ENCODE results near the gene ERI3. TPM values are rescaled to one million over a fixed set of nuclear protein-coding genes. Genes with fewer than 3 reads are reported as not detected.

Gene ERI3
- total and polyA plus RNA-seq, 9 of the 15 experiments (the other 6 are each of a cell fraction or from before 2014, with no cell fraction given), result 47.8 to 93.4 (median 67.2) TPM

DNA sequence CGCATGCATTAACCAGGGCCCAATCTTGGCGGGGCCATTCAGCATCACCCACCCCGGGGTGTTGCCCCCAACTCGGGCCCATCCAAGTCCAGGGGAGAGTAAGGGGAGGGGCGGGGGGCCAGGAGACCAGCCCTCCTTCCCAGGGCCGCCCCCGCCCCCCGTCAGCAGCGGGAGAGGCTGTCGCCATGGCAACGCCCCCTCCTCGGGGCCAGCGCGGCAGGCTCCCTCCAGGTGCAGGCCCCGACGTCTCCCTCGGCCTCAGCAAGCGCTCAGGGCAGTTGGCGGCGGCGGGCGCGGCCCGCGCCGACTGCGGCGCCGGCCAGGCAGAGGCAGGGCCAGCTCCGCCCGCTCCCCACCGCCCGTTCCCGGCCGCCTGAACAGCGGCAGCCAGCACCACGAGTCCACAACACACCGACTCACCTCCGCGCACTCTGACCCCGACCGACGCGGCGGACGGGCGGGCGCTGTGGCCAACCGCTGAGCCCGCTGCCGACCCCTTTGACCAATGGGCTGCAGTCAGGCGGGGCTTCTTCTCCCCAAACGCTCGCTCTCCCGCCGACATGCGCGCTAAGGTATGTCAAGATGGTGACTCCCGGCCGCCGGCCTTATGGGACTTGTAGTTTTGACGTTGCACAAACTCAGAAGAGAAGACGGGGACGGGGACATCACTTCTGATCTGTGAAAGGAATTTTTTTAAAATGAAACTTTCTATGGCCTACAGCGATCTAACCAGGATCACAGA, at the start of gene ERI3 (continued):
- TF ChIP-seq, protein P1, sequence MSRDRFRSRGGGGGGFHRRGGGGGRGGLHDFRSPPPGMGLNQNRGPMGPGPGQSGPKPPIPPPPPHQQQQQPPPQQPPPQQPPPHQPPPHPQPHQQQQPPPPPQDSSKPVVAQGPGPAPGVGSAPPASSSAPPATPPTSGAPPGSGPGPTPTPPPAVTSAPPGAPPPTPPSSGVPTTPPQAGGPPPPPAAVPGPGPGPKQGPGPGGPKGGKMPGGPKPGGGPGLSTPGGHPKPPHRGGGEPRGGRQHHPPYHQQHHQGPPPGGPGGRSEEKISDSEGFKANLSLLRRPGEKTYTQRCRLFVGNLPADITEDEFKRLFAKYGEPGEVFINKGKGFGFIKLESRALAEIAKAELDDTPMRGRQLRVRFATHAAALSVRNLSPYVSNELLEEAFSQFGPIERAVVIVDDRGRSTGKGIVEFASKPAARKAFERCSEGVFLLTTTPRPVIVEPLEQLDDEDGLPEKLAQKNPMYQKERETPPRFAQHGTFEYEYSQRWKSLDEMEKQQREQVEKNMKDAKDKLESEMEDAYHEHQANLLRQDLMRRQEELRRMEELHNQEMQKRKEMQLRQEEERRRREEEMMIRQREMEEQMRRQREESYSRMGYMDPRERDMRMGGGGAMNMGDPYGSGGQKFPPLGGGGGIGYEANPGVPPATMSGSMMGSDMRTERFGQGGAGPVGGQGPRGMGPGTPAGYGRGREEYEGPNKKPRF (IDR thresholded peaks at IDR 0.05; ENCODE audit: low read depth, low read length), result no peak
- TF ChIP-seq NEUROD1 (IDR thresholded peaks at IDR 0.05; ENCODE audit: borderline replicate concordance, low read depth, low read length, partially characterized antibody), result peak; percentile 95
- TF ChIP-seq SIN3B (IDR thresholded peaks at IDR 0.05; ENCODE audit: low read depth), result peak; percentile 86
- TF ChIP-seq BHLHE40 (IDR thresholded peaks at IDR 0.05; ENCODE audit: low read length), result peak; percentile 25; the same call in 1 of the 2 replicates
- TF ChIP-seq, protein P2, sequence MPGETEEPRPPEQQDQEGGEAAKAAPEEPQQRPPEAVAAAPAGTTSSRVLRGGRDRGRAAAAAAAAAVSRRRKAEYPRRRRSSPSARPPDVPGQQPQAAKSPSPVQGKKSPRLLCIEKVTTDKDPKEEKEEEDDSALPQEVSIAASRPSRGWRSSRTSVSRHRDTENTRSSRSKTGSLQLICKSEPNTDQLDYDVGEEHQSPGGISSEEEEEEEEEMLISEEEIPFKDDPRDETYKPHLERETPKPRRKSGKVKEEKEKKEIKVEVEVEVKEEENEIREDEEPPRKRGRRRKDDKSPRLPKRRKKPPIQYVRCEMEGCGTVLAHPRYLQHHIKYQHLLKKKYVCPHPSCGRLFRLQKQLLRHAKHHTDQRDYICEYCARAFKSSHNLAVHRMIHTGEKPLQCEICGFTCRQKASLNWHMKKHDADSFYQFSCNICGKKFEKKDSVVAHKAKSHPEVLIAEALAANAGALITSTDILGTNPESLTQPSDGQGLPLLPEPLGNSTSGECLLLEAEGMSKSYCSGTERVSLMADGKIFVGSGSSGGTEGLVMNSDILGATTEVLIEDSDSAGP (CRISPR knock-in tag; IDR thresholded peaks at IDR 0.05), result no peak
- no peak for TF ChIP-seq RBM39 (optimal IDR thresholded peaks at IDR 0.05; ENCODE audit: low read depth, low read length)
- TF ChIP-seq CBX1 (IDR thresholded peaks at IDR 0.05; ENCODE audit: low read depth), result peak; percentile 59; the same call in 1 of the 2 replicates
- no peak for TF ChIP-seq GATA2 (CRISPR knock-in tag; IDR thresholded peaks at IDR 0.05)
- peak; percentile 90; the same call in 1 of the 2 replicates for TF ChIP-seq PHF8 (IDR thresholded peaks at IDR 0.05; ENCODE audit: borderline replicate concordance, low read length)
- peak; percentile 72 for TF ChIP-seq TBP (optimal IDR thresholded peaks at IDR 0.05; ENCODE audit: low read depth, low read length)
- TF ChIP-seq, protein P3, sequence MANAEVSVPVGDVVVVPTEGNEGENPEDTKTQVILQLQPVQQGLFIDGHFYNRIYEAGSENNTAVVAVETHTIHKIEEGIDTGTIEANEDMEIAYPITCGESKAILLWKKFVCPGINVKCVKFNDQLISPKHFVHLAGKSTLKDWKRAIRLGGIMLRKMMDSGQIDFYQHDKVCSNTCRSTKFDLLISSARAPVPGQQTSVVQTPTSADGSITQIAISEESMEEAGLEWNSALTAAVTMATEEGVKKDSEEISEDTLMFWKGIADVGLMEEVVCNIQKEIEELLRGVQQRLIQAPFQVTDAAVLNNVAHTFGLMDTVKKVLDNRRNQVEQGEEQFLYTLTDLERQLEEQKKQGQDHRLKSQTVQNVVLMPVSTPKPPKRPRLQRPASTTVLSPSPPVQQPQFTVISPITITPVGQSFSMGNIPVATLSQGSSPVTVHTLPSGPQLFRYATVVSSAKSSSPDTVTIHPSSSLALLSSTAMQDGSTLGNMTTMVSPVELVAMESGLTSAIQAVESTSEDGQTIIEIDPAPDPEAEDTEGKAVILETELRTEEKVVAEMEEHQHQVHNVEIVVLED (CRISPR knock-in tag; IDR thresholded peaks at IDR 0.05), result peak; percentile 47; the same call in 1 of the 2 replicates
- 0 out of 2 replicates have a peak, but pooled peaks have one; percentile 55 for TF ChIP-seq POLR2A (conservative IDR thresholded peaks at IDR 0.05)
- peak; percentile 89 for TF ChIP-seq NFYB (IDR thresholded peaks at IDR 0.05; ENCODE audit: extremely low read depth, insufficient read length)
- no peak for TF ChIP-seq HMG20B (CRISPR knock-in tag; IDR thresholded peaks at IDR 0.05)
- no peak for TF ChIP-seq BCOR (IDR thresholded peaks at IDR 0.05)
- TF ChIP-seq POLR2G (IDR thresholded peaks at IDR 0.05; ENCODE audit: low read depth, low read length), result peak; percentile 94
- TF ChIP-seq, protein P4, sequence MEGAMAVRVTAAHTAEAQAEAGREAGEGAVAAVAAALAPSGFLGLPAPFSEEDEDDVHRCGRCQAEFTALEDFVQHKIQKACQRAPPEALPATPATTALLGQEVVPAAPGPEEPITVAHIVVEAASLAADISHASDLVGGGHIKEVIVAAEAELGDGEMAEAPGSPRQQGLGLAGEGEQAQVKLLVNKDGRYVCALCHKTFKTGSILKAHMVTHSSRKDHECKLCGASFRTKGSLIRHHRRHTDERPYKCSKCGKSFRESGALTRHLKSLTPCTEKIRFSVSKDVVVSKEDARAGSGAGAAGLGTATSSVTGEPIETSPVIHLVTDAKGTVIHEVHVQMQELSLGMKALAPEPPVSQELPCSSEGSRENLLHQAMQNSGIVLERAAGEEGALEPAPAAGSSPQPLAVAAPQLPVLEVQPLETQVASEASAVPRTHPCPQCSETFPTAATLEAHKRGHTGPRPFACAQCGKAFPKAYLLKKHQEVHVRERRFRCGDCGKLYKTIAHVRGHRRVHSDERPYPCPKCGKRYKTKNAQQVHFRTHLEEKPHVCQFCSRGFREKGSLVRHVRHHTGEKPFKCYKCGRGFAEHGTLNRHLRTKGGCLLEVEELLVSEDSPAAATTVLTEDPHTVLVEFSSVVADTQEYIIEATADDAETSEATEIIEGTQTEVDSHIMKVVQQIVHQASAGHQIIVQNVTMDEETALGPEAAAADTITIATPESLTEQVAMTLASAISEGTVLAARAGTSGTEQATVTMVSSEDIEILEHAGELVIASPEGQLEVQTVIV (CRISPR knock-in tag; IDR thresholded peaks at IDR 0.05; ENCODE audit: borderline replicate concordance), result no peak
- TF ChIP-seq GABPB1 (CRISPR knock-in tag; IDR thresholded peaks at IDR 0.05), result peak; percentile 65; the same call in 1 of the 2 replicates
- TF ChIP-seq FOXK2 (conservative IDR thresholded peaks at IDR 0.05 in 1 of 2, IDR thresholded peaks at IDR 0.05 in 1 of 2; ENCODE audit: low read depth in 2 of 2), result peak; percentile 77 to 80
